A549 (cell line): ENCODE results near the gene PIGO.

ENCODE experiments used
- MAFK ChIP-seq: fragments of 450-650 bp; IDR thresholded peaks from 2 replicates; pipeline ENCODE4 v1.6.1; 2014; ENCODE audit not compliant: partially characterized antibody
- REST ChIP-seq: fragments of 200-600 bp; sonication (generic); IDR thresholded peaks from 2 replicates; pipeline ENCODE4 v1.6.1; 2016; ENCODE audit warnings: antibody characterized with exemption, mild to moderate bottlenecking, moderate library complexity
- TF ChIP-seq, protein P1 (sequence below): fragments of >200 bp; sonication (Bioruptor Twin); formaldehyde crosslinking; IDR thresholded peaks from 3 replicates; pipeline ENCODE4 v1.5.1; 2016

GRCh38 chr9:35054185-35054835 is 42.1 kb downstream of the PIGO start:
- TF ChIP-seq MAFK, result no peak
- TF ChIP-seq, protein P1, sequence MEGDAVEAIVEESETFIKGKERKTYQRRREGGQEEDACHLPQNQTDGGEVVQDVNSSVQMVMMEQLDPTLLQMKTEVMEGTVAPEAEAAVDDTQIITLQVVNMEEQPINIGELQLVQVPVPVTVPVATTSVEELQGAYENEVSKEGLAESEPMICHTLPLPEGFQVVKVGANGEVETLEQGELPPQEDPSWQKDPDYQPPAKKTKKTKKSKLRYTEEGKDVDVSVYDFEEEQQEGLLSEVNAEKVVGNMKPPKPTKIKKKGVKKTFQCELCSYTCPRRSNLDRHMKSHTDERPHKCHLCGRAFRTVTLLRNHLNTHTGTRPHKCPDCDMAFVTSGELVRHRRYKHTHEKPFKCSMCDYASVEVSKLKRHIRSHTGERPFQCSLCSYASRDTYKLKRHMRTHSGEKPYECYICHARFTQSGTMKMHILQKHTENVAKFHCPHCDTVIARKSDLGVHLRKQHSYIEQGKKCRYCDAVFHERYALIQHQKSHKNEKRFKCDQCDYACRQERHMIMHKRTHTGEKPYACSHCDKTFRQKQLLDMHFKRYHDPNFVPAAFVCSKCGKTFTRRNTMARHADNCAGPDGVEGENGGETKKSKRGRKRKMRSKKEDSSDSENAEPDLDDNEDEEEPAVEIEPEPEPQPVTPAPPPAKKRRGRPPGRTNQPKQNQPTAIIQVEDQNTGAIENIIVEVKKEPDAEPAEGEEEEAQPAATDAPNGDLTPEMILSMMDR, result no peak
- TF ChIP-seq REST, result no peak
